NCI-H748 (cell line): Measurements from ENCODE around the gene STK39.

Experiments used
- DNase-seq: peaks from one replicate; lab custom pipeline; 2025; ENCODE audit not compliant: unreplicated experiment; lab: John Stamatoyannopoulos, UW

STK39 gene

DNA sequence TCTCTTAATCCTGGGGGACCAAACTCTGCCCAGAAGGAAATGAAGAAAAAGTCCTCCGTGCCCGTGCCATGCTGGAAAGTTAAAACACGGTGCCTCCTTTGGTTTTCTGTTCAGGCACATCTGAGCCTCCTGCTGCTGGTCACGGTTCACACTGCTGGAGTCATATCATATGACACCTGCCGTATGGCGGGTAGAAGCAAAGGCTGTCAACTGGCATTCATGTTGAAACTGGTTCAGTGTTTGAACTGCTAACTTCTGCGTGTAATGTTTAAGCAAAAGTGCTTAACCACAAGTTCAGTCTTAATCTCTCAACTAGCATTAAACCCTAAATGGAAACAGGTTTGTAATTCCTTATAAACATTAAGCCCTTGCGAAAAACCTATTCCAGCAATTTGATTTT, 3.1 kb downstream of the STK39 start:
- peak; percentile 72 for DNase-seq

DNA sequence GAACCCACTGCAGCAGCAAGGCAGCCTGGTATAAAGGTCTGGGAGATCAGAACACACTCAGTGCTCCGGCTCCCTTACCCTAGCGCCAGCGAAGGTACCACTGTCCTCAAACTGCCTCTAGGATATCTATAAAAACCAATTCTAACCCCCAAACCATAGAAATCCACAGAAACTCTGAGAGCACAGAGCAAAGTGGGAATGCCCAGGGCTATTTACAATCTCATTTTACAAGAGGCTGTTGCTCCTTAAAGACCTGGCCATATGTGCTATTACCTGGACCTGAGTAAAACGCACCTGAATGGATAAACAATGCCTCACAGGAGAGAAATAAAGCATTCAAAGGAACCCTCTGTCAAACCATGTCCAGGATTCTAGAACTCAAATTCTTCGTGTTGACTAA, 4.3 kb downstream of the STK39 start:
- DNase-seq = no peak

DNA sequence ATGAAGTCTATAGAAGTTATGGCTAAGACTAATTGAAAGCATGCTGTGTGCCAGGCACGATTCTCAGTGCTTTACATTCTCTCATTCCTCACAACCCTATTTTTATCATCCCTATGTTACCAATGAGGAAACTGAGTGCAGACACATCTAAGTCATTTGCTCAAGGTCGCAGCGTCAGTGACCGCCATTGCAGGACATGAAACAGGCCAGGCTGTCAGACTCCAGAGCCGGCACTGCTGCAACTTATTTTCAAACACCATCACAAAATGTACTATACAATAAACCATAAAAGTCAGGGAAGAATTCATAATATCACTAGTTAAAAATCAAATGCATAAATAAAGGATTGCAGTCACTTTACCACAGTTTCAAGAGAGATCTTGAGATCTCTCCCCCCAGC, 5.6 kb downstream of the STK39 start:
- DNase-seq = no peak

DNA sequence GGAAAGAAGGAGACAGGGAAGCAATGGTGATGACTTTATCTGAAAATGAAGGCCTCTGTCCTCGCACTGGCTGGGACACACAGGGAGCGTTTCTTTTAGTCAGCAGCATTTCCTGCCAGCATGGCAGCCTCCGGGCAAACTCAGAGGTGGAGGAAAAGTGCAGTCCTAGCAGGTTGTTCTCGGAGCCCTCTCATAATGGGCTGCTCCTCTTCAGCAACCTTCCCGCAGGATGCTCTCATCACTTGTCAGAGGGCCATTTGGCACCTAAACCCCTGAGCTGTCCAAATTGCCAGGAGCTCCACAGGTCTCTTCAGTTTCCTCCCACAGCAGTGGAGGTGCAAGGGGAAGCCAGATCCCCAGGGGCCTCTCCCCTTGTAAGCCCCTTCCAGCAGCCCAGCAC, 6.2 kb downstream of the STK39 start:
- DNase-seq = no peak

DNA sequence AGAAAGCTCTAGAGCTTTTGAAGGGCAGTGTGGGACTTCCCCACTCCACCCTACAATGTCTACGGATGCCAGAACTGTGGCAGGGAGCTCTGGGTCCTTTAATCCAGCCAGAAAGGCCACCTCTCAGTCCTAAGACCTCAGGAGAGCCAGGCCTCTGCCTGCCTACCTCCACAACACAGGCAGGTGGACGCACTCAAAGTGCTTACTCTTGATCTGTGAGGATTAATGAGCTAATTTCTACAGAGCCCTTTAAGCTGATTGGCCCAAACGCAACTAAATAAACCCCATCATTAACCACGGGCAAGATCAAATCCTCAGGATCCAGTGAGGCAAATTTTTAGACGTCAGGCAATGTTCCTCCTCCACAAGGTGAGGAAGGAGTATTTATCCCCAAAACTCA, 8.1 kb downstream of the STK39 start:
- DNase-seq = no peak

DNA sequence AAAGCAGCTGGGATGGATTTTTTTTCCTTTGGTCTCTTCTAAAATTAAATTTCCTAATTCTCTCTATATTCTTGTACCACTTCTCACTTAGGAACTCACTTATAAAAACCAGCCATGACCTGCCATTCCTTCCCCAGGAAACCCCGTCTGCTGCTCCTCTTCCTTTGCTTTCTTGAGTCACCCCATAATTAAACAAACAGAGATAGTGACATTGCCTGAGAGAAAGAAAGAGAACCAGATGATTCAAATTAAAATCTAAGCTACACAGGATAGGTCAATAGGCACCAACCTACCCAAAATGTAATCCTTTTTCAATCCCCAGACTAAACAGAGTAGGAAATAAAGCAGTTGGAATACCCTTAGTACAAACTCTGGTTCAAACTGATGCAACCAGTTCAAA, 9.7 kb downstream of the STK39 start:
- no peak for DNase-seq

DNA sequence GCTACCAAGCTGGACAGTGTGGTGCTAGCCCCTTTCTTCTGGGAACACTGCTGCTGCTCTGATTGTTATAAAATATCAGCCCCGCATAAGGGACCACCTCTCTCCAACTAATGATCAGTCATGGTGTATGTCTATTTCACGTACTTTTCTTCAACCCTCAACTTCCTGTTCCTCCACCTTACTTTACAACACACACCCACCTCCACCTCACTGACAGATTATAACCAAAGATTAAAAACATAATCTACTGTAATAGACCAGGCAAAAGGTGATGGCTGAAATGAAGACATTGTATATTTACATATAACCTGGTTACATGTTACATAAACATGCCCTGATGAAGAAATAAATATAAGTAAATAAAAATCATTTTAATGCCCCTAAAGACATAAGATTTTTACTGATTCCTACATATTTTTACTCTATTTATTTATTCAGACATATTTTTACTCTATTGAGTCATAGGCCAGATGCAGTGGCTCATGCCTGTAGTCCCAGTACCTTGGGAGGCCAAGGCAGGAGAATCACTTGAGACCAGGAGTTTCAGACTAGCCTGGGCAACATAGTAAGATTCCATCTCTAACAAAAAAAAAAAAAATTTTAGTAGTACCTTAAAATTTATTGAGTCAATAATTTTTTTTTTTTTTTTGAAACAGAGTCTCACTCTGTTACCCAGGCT, 12.8 kb downstream of the STK39 start:
- no peak for DNase-seq

DNA sequence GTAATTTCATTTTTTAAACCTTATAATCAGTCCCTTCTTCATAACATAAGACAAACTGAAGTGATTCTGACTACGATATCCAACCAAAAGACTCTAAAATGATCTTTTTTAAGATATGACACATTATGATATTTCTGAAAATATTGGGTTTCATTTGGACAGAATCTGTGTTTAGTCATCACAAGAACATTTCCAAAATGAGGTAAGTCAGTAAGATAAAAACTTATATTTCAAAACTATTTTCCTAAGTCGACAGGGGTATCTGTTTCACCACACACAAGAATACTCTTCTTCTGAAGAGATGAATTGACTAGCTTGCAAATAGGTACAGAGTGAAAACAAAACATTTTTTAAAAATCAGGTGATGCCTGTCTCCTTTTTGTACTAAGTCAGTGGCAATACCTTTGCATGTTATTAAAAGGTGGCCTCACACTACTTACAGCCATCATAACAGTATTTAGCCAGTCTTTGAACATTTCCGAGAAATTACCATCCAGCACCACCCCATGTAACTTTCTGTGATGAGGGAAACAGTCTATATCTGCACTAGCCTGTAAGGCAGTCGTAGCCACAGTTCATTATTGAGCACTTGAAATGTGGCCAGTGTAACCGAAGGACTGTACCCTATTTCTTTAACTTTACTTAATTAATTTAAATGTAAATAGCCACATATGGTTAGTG, 13.5 kb downstream of the STK39 start:
- no peak for DNase-seq

DNA sequence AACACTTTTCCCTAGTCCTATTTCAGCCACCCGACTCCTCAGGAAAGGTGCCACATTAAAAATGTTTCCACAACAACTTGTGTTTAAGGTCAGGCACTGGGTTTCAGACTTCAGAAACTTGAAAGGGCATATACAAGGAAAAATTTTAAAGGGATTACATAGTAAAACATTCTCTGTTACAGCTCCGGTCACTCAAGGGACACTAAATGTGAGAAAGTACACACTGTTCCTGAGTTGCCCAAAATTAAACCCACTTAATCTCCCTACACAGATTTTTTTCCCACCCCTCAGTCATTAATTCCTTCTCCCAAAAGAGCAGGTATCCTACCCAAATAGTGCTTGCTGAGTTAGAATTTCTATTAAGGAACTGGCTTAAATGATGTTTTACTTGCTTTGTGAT, 14.2 kb downstream of the STK39 start:
- no peak for DNase-seq

DNA sequence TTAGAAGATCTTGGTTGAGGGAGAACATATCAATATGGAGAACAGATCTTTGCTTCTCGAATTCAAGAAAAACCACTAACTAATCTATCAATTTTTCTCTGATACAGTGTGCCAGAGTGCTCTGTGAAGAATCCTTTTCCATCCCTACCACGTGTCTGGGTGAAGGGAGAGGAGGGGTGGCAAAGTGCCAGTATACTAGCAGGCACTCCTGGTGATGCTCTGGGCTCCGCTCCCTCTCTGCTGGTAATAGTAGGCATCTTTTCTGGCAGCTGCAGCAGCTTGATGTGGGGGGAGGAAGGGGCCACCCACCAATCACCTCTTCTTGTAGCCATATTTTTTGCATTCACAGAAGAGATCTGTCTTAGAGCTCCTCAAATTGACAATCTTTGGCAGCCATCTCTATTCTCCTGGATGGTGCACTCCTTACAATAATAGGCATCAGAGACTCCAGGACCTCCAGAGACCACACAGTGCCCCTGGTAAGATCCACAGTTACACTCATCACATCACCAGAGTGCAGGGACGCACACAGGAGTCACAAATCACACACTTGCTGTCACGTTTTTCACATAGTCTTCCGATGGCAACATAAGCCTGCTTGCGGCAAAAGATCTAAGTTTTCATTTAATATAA, 15.7 kb downstream of the STK39 start:
- DNase-seq = no peak

DNA sequence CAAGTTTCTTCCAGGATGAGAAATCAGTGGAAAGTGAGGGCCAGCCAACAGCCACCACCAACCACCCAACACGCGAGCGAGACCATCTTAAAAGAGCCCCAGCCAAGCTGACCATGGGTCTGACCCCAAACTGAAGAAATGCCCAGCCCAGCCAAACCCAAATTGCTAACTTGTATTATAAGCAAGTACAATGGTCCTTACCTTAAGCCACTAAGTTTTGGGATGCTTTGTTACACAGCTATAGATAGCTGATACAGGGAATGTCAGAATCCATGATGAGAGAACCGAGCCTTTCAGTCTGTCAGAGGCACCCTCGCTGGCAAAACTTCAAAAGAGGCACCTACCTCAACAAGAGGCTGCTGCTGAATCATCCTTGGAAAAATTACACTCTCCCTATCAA, 17.0 kb downstream of the STK39 start:
- DNase-seq = no peak

DNA sequence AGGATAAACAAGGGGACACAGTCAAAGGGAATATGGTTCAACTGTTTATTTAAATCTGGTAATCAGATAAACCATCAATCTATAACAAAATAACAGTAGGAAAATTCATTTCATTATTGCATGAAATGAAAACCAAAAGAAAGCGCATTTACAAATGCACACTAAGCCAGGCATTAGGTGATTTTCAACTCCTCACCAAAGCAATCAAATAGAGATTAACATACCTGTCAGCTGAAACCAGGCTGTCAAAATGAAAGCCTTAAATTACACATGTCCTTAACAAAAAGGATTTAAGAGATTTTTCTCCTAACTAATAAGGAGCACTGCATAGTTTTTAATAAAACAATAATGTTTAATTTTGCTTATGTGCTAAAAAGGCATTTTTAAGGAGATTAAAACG, 23.0 kb downstream of the STK39 start:
- DNase-seq = no peak

DNA sequence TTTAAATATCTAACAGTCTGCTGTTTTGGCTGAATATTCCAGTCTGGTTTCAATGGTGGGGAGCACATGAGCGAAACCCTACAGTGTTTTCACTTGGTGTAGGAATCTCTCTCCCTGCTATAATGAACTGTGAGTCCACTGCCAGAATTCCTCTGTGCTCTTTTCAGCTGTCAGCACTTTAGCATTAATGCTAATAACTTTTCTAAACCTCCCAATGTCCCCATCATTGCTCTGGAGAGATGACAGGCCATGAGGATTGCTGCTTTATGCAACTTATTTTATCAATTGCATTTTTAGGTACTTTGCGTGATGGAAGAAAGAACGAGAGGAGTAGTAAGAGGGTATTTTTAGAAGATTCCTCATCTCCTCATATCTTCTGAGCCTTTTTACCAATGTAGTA, 25.3 kb downstream of the STK39 start:
- DNase-seq = no peak

DNA sequence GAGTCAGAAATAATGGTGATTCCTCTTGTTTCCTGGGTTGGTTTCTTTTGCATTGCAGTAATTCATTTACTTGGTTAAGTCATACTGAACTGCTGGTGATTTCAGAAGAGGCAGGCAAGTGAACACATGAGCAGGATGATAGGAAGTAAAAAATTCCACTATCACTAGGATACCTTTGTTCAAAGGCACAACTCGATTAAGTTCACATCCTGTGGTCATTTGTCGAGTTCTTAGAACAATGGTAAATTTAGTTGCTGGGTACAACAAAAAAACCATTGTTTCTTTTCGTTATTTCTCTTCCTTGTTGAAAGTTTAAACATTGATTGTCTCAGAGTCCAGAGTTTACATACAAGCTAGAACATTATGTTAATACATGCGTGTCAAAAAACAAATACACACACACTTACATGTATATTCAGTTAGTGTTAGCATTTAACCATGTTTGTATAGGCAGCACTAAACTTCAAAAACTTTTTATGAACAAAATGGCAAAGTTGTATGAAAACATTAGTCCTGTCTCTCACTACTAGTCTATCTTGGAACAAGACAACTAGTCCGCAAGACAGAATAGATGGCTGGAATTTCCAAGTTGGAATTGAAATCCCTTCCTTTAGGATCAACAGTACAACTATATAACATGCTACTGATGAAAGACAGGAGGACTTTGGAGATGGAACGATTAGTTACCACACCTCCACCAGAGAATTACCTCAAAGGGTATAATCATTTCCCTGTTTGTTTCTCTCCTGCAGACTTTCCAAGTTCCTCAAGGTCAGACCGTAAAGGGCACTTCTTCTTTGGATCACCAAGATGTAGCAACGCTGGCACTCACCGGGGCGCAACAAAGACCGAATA, 26.2 kb downstream of the STK39 start:
- no peak for DNase-seq

DNA sequence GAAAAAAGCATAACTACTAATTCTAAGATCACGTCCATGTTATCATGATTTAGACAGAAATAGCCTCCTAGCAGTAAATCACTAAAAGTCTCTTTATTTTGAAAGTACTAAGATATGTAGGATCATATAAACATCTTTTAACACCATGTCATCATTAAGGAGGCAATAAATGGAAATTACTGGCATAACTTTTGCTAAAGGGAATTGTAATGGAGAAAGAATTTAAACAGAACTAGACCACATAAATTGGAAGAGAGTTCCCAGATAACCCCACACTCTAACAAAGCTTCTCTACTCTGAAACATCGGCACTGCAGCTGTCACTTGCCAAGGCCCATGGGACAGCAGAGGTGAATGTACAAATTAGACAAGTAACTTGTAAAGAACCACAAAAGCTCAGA, 29.5 kb downstream of the STK39 start:
- DNase-seq = no peak

DNA sequence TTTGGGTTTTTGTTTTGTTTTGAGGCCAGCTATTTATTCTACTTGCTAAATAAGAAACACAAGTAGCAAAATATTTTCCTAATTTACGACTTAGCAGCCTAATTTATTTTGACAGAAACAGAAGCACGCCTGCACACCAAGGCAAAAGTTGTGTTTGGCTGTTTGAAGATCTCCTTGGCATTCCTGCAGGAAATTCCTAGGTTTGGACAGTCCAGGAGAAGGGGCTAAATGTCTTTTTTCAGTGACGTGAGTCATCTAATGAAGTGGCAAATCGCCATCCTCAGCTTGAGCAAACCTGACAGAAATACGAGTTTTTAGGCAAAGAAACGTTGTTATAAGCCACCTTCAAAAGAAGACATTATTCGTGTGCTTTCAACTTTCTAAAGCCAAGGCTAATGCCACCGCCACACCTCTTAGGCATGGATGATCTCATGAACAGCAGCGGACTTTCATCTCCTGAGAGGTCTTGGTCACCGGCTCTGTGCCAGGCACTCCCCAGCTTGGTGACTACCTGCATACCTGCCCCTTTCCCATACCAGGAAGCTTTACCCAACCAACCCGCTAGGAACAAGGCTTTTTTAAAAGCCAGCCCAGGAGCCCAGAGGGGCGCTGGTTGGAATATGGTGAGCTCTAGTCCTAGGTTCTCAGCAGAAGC, 30.9 kb downstream of the STK39 start:
- DNase-seq = no peak

DNA sequence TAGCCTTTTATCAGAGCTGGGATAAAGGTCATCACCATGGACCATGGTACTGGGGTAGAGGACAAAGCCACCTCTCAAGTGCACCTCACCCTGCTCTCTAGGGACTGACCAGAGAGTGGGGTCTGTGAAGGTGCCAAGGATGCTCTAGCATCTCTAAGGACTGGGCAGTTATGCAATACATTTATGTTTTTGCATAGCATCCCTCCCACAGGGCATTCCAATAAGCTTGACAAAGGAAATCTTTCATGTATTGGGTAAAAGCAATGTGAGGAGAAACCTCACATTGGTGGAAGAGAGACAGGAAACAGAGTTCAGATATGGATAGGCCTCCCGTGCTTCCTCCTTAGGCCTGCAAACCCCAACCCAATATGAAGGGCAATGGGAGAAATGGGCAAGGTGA, 31.6 kb downstream of the STK39 start:
- no peak for DNase-seq

DNA sequence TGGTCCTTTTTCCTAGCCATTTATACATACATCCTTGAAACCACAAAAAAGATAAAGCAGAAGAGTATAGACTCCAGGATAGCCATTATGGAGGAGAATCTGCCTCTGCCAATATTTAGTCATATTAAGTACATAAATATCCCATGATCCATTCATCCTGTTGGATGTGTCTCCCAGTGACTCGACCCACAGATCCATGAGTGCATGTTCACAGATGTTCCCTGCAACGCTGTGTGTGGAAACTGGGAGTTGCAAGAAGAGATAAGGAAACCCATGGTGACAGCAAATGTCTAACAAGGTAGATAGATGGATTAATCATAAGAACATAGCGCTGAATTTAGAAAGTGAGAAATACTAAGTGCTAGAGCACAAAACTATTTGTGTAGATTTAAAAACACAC, 34.5 kb downstream of the STK39 start:
- DNase-seq = no peak

DNA sequence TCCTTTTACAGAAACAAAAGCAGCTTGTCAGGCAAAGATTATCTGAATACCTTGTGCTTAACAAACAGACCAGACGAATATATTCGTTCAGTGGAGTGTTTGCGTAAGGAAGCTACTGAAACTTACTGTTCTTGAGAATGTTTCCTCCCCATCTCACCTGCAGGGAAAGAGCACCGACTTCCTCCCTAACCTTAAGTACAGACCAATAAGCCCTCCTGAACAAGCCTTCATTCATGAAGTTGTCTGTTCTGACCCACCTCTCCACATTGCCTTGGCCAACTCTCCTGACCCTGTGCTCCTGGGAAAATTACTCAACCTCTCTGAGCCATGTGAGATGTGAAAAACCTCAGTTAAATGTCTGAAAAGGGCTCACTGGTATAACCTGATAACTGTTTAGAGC, 35.2 kb downstream of the STK39 start:
- no peak for DNase-seq

DNA sequence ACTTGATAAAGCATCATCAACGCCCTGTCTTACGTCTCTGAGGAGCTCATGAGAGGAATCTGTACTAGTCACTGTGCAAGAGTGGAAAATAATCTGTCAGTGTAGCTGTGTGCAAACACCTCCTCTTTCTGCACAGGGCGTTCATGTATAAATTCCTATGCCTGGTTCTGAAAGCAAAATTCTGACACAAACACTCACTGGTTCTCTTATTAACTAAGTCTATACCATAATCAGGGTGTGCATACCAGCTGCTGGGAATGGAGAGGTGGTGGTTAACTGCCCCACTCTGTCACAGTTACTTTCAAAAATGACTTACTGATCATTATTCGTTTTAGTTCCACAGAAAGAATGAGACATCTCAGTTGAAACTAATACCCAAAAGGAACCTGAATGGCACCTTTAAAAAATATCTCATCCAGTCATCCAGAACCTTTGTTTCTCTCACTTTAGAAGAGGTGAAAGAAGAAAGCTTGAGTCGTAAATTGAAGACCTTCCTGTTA, 35.7 kb downstream of the STK39 start:
- no peak for DNase-seq
